Body of pancreas (tissue), 4 donors: Measurements from ENCODE around the gene LDLRAD3. TPM values are rescaled to one million over a fixed set of nuclear protein-coding genes. Genes with fewer than 3 reads are reported as not detected.

Experiments
- ATAC-seq: fragments of 150-250 bp; one replicate; pipeline ENCODE4 v1.9.1; 2016
- DNase-seq, 4 donors: peaks; one replicate each; pipeline ENCODE4 v3.0.0-alpha.2; 2019
- H3K27ac ChIP-seq, 4 donors: fragments of 200-600 bp; sonication (generic); 1 replicate in 3 of 4; 2 replicates in 1 of 4; pipeline versions ENCODE4 v1.5.1 to v1.6.1; 2016 to 2019; ENCODE audit warnings: mild to moderate bottlenecking in 1 of 4, mixed read lengths in 1 of 4, moderate library complexity in 1 of 4
- H3K27me3 ChIP-seq, 2 donors: fragments of 200-600 bp; sonication (generic); one replicate each; pipeline ENCODE4 v1.6.0; 2016; ENCODE audit warnings: mild to moderate bottlenecking in 1 of 2
- H3K36me3 ChIP-seq, 2 donors: fragments of 200-600 bp; sonication (generic); replicated peaks in 1 of 2; 2 replicates each; pipeline ENCODE4 v1.5.1; 2016; ENCODE audit warnings: low read depth in 2 of 2; ENCODE audit not compliant: insufficient read depth in 1 of 2
- H3K4me1 ChIP-seq: fragments of 200-600 bp; sonication (generic); one replicate; pipeline ENCODE4 v1.6.0; 2016
- H3K4me3 ChIP-seq, 2 donors: fragments of 200-600 bp; sonication (generic); 1 replicate in 1 of 2; 2 replicates in 1 of 2; pipeline ENCODE4 v1.5.1; 2016 to 2019
- H3K9me3 ChIP-seq, 3 donors: fragments of 200-600 bp; sonication (generic); 1 replicate in 2 of 3; 2 replicates in 1 of 3; pipeline ENCODE4 v1.5.1; 2016
- POLR2A ChIP-seq, 3 donors: fragments of 450-650 bp; IDR thresholded peaks; one replicate each; pipeline ENCODE4 v1.6.1; 2016; ENCODE audit warnings: antibody characterized with exemption in 3 of 3, mild to moderate bottlenecking in 2 of 3
- WGBS, 2 donors: methylation state at CpG; one replicate each; pipeline ENCODE4 v1.1.5; 2017; 5-methylcytosine and 5-hydroxymethylcytosine counted together
- intact Hi-C: fragments of 100-400 bp; cut with DNase I; formaldehyde crosslinking; loops from one replicate; pipeline ENCODE4 v1.15.1; 2023
- total RNA-seq, 2 donors: library from RNA; depleted of rRNA; stranded (reverse); fragments of >200 nt; gene quantifications; one replicate each; pipeline ENCODE4 v1.1.0, GENCODE V29; 2016
- TF ChIP-seq, protein P1 (sequence below), 7 experiments: fragments of 450-650 bp in 4 of 7; fragments of 200-600 bp in 3 of 7; sonication (generic) in 3 of 7; IDR thresholded peaks; one replicate each; pipeline ENCODE4 v1.5.1; 2016 to 2019; ENCODE audit warnings: antibody characterized with exemption in 7 of 7

Gene LDLRAD3
- total RNA-seq, 2 donors from 2014 or later = 5.7 to 7.9 TPM

DNA sequence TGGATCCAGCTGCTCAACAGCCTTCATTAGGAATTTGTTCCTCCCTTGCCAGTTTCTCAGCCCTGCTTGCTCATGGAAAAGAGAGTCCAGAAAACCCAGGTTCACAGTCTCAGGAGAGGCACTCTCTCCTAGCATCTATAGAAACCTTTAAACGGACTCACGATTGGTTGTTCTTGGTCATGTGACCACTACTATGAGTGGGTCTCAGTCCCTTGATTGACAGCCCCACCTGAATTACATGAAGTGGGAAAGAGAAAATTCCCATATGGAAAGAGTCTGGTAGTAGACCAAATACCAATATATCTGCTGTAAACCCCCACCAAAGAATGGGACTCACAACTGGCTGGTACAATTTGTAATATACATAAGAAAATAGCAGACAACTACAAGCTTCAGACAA lies 291.0 kb downstream of the LDLRAD3 start:
- Histone ChIP-seq H3K9me3 (no peaks in the 10 kb centered on the region), H3K4me1 (no peaks in the 10 kb centered on the region), H3K36me3 (no peaks in the 10 kb centered on the region), H3K27me3 (no peaks in the 10 kb centered on the region), H3K27ac (no peak overlapping the region), H3K4me3 (no peak overlapping the region)
- DNase-seq = no peak
- no peak for ATAC-seq
- TF ChIP-seq, protein P1, sequence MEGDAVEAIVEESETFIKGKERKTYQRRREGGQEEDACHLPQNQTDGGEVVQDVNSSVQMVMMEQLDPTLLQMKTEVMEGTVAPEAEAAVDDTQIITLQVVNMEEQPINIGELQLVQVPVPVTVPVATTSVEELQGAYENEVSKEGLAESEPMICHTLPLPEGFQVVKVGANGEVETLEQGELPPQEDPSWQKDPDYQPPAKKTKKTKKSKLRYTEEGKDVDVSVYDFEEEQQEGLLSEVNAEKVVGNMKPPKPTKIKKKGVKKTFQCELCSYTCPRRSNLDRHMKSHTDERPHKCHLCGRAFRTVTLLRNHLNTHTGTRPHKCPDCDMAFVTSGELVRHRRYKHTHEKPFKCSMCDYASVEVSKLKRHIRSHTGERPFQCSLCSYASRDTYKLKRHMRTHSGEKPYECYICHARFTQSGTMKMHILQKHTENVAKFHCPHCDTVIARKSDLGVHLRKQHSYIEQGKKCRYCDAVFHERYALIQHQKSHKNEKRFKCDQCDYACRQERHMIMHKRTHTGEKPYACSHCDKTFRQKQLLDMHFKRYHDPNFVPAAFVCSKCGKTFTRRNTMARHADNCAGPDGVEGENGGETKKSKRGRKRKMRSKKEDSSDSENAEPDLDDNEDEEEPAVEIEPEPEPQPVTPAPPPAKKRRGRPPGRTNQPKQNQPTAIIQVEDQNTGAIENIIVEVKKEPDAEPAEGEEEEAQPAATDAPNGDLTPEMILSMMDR (IDR thresholded peaks at IDR 0.05) = no peak
- TF ChIP-seq POLR2A (IDR thresholded peaks at IDR 0.05) = no peak
- intact Hi-C loops = no loop called here
- WGBS, 2 donors = 100% methylated on average over 2 of the region's 2 CpGs

DNA sequence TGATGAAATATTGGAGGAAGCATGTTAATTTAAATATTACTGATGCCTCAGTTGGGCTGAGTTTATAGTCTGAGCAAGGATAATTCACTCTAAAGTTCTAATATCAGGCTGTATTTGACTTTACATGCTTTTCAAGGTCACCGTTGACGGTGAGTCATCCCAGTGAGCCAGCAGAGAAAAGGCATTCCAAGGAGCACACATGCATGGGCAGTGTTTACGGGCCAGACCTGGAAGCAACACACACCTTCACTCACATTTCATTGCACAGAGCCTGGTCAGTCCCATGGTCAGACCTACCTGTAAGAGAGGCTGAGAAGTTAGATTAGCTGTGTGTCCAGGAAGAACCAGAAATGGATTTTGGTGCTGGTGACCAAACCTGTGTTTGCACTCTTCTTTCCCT lies 291.9 kb downstream of the LDLRAD3 start:
- Histone ChIP-seq H3K4me1 (no peaks in the 10 kb centered on the region), H3K9me3 (no peaks in the 10 kb centered on the region), H3K27ac (no peak overlapping the region), H3K27me3 (no peaks in the 10 kb centered on the region), H3K36me3 (no peaks in the 10 kb centered on the region), H3K4me3 (no peak overlapping the region)
- intact Hi-C loops = no loop called here
- TF ChIP-seq, protein P1 (IDR thresholded peaks at IDR 0.05) = no peak
- no peak for TF ChIP-seq POLR2A (IDR thresholded peaks at IDR 0.05)
- DNase-seq (no peak), ATAC-seq (no peak)
- 62 to 64% methylated on average over 3 of the region's 3 CpGs for WGBS, 2 donors

DNA sequence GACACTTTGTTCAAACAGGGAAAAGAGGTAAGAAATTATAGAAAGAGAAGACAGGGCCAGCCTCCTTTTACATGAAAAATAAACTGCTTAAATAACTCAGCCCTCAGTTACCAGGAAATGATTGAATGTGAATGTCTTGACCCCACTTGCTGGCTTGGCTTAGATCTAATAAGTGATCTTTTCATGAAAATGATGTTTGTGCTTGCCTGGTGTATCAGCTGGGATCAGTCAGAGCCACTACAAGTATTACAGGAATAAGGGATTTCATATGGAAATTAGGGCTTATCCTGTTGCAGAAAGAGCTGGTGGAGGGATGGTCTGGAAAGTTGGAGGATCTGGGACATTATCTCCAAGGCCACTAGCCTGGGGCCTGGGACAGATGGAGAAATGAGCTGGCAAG lies 293.5 kb downstream of the LDLRAD3 start:
- Histone ChIP-seq H3K9me3 (no peaks in the 10 kb centered on the region), H3K4me1 (no peaks in the 10 kb centered on the region), H3K36me3 (no peaks in the 10 kb centered on the region), H3K4me3 (no peak overlapping the region), H3K27me3 (no peaks in the 10 kb centered on the region), H3K27ac (no peak overlapping the region)
- intact Hi-C loops = no loop called here
- no peak for TF ChIP-seq POLR2A (IDR thresholded peaks at IDR 0.05)
- TF ChIP-seq, protein P1 (IDR thresholded peaks at IDR 0.05) = no peak
- DNase-seq (no peak), ATAC-seq (no peak)

DNA sequence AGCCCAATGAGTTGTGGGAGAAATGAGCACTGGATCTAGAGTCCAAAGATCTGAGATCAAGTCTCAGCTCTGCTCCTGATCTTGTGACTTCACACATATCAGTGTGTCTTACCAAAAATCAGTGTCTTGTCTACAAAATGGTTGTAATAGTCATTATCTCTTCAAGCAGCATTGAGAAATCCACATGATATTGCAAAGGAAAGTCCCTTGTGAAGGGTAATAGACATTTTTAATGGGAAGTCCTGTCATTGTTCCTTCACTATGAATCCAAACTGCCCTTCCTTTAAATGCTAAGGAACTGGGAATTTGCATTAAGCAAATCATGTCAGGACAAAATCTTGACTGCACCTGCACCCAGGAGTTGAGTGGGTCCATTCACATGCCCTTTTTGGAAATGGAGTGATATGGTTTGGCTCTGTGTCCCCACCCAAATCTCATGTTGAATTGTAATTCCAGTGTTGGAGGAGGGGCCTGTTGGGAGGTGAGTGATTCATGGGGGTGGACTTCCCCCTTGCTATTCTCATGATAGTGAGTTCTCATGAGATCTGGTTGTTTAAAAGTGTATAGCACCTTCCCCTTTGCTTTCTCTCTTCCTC lies 294.3 kb downstream of the LDLRAD3 start:
- no peak for TF ChIP-seq POLR2A (IDR thresholded peaks at IDR 0.05)
- TF ChIP-seq, protein P1 (IDR thresholded peaks at IDR 0.05) = no peak
- ATAC-seq = no peak
- H3K9me3 ChIP-seq = no peaks in the 10 kb centered on the region
- H3K4me1 ChIP-seq = no peaks in the 10 kb centered on the region
- H3K27ac ChIP-seq = no peak overlapping the region
- intact Hi-C loops = no loop called here
- DNase-seq = no peak
- no peak overlapping the region for H3K4me3 ChIP-seq
- H3K36me3 ChIP-seq = no peaks in the 10 kb centered on the region
- H3K27me3 ChIP-seq = no peaks in the 10 kb centered on the region

DNA sequence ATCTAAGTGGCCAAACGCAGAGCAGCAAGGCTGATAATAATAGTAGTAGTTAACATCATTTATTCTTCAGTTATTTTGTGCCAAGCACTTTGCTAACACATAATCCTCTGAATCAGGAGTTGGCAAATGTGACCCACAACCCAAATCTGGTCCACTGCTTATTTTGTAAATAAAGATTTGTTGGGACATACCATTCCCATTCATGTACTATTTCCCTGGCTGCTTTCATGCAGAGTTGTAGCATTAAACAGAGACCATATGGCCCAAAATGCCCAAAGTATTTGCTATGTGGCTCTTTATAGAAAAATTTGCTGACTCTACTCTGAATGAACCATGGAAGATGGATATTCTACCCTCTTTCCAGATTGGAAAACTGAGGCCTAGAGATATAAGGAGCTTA lies 295.0 kb downstream of the LDLRAD3 start:
- H3K27me3 ChIP-seq = no peaks in the 10 kb centered on the region
- H3K9me3 ChIP-seq = no peaks in the 10 kb centered on the region
- DNase-seq = no peak
- WGBS, 2 donors = 89 to 90% methylated on average over 1 of the region's 1 CpG
- no peak overlapping the region for H3K4me3 ChIP-seq
- H3K27ac ChIP-seq = no peak overlapping the region
- TF ChIP-seq POLR2A (IDR thresholded peaks at IDR 0.05) = no peak
- TF ChIP-seq, protein P1 (IDR thresholded peaks at IDR 0.05) = no peak
- no peaks in the 10 kb centered on the region for H3K36me3 ChIP-seq
- intact Hi-C loops = no loop called here
- no peak for ATAC-seq
- no peaks in the 10 kb centered on the region for H3K4me1 ChIP-seq
